ENCODE data around the gene KIAA0513.
A peak's percentile ranks its signal among the peaks of the same experiment; 100 is the strongest.

The KIAA0513 gene

DNA sequence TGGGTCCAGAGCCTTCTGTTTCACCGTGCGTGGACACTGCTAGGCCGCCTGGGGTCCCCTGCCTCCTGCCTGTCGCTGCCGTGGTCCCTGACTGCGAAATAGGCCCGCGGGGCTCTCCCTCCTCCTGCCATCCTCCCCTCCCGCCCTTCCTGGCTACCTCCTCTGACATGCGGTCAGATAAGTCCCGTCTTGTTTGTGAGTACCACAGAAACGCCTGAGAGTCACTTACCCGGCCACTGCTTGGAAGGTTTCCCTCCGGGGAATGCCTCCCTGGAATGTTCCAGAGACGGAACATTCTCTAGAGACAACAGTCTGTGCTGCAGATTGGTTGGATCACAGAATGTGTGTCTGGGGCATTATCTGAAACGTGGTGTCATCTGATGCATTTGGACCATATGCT, 61.9 kb downstream of the KIAA0513 start:
- no peak for DNase-seq (ENCODE audit: low spot score)

DNA sequence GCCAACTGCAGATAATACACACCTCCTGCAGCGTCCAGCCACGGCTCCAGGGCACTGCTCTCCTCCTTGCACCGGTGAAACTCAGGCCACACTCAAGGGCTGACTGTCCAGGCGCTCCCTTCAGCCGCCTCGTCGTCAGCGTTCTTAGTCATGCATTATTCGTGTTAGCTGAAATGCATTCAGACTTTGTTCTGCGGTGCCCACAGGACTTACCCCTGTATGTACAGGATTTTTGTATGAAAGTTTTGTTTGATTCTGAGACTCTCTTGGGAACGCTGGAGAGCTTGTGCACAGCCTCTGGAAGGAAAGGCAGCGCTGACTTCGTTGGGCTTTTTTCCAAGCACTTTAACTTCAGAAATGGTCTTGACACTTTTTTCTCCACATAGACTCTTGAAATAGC, 62.6 kb downstream of the KIAA0513 start:
- no peak for DNase-seq (ENCODE audit: low spot score)

DNA sequence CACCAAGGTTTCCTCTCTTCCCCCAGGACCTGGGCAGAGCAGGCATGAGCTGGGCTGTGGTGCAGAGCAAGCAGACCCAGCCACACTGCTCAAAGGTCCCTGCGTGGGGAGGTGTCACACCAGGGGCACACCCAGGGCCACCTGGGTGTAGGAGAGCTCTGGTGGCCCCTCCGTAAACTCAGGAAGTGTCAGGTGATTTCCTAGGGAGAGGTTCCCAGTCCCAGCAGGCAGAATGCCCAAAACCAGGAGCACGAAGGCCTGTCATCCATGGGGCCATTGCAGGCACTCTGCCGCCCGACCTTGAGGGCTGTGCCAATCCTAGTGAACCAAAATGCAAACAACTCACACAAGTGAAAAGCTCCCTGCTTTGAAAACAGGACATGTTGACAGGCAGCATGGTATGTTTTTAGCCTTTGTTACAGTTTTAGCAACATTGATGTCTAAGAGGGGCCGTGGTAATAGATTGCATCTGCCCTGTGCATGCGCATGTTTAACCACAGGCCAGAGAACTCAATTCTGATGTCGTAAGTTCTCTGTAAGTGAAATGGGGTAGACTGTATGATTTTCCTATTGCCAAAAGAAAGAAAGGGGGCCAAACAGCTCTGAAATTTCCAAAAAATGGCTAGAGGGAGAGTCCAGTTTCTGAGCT, 63.4 kb downstream of the KIAA0513 start:
- DNase-seq (ENCODE audit: low spot score) = no peak

DNA sequence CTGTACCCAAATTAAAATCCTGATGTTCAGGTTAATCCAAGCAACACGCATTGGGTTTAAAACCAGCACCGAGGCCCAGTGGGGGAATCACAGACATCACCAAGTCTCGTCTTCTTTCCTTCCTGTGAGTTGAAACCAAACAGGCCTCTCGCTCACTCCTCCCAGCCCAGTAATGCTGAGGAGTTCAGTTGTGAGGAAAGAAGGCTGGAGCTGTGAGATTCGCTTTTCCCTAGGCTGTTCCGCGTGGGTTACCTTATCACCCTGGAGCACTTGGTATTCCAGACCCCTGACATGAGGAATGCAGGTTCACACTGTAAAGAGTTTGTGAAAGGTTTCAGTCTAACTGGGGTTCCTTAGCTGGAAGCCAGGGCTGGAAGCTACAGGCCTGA, 63.9 kb downstream of the KIAA0513 start:
- no peak for DNase-seq (ENCODE audit: low spot score)

DNA sequence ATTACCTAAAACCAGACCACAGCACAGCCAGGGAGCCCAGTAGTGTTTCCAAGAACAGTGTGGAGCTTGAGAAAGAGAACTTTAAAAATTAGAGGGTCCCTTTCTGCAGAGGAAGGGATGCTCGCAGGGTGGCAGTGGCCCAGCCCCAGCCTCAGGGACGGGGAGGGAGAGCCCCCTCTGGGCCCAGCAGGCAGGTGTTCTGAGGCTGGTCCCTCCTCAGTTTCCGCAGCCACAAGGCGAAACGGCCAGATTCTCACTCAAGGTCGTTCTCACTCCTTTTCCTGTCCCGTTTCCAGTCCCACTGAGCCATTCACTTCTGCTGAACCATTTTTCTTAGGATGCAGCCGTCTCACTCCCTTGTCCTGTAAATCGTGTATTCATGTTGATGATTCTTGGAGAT, 64.7 kb downstream of the KIAA0513 start:
- no peak for DNase-seq (ENCODE audit: low spot score)

DNA sequence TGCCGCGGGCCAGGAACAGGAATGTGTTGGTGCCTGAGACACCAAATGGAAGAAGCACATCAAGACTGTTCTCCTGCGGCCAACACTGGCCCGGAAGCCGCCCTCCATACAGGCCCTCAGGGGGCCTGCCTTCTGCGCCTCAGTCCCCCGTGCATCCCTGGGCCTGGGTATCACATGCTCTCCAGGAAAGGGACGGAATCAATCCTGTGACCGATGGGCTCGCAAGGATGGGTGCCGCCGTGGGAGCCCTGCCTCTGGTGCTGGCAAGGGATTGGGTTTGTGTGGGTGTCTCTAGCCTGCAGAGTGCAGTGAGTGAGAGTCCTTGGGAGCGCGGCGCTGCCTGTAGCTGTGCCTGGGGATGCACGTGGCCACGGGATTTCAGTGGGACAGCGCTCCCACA, 65.3 kb downstream of the KIAA0513 start:
- DNase-seq (ENCODE audit: low spot score) = no peak

DNA sequence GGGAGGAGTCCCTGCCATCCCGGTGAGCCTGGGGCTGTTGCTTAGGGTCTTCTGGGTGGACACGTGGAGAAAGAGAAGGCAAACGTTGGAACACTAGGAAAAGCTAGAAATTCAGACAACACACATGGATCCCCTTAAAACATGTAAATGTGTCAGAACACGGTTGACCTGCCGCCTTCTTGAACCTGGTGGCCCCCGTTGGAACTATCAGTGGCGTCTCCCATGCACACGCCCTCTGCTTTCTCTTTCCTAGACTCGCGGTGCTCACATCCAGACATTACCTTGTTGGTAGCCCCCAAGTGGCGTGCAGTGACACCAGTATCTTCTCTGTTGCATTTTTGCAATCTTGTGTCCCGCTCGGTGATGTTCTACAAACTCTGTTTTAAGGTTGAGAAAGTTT, 66.1 kb downstream of the KIAA0513 start:
- no peak for DNase-seq (ENCODE audit: low spot score)

DNA sequence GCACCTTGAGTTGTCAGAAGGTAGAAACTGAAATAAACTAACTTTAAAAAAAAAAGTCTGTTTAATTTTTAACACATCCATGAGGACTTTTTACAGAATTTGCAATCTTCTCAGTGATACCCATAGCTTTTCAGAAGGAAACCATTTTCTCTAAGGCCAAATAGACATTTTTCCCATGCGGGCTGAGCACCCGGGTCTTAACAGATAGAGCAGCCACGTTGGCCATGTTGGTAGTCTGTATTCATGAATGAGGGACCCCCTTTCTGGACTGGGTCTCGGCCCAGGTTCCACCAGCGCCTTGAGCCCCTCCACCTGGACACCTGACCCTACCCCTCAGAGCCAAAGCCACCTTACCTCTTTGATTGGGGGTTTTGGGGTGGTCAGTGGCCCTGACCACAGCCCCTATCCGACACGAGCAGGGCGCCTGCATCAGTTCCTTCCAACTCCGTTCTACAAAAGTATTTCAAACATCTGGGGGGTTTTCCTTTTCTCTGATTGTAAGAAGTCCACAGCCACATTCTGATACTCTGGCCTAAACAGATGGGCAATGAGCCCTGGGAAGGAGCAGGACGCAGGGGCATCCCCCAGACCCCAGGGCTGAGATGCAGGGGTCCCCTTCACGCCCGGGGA, 66.7 kb downstream of the KIAA0513 start:
- no peak for DNase-seq (ENCODE audit: low spot score)

DNA sequence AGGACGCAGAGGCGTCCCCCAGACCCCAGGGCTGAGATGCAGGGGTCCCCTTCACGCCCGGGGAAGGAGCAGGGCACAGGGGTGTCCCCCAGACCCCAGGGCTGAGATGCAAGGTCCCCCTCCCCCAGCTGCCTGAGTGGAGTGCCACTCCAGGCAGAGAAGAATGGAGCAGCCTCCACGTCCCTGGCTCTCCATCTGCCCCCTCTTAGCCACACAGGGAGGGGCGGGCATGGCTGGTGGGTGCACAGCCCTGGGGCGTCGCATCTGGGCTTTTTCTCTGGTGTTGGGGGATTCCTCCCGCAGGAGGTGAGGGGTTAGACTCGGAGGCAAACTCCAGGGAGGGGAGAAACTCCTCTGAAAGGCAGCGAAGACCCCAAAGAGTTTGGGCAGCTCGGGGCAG, 67.2 kb downstream of the KIAA0513 start:
- no peak for DNase-seq (ENCODE audit: low spot score)

DNA sequence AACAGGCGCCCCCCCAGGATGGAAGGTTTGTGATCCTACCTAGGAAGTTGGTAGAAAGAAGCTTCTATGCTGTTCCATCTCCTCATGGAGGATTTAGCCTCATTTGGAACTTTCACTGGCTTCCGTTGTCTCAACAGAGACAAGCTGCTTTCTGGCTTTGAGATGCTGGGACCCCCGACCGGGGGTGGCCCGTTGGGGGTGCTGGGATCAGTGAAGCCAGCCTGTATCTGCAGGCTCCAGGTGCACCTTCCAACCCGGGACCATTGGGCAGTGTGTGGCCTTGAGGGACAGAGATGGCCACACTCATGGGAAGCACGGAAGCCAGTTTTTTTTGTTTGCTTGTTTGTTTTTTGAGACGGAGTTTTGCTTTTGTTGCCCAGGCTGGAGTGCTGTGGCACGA, 69.3 kb downstream of the KIAA0513 start:
- no peak for DNase-seq (ENCODE audit: low spot score)

DNA sequence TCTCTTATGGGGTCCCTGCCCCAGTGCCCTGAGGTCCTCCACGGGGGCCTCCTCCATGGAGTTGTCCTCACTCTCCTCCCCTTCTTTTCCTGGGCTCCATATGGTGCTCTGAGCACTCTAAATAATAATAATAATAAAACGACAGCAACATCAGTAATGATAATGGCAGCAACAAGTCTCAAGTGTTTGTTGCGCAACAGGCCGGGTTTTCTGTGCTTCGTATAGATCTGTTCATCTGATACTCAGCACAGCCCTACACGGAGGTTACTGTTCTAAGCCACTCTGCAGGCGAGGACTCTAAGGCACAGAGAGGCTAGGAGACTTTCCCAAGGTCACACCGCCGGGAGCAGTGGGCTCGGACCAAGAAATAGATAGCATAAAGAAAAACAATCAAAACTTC, 71.0 kb downstream of the KIAA0513 start:
- DNase-seq (ENCODE audit: low spot score) = no peak

DNA sequence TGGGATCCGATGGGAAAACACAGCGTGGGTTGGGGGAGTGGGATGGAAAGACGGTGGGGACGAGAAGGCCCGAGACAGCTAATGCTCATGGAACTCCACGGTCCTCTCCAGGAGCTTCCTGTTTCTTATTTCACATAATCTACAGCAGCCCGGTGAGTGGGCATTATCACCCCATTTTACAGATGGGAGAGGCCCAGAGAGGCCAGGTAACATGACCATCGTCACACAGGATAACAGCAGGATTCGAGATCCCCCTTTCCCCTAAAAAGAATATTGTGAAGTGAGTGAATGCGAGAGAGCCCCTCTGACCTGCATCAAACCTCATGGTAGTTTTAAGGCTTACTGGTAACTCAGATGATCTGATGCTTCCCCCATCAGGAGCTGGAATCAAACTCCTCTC, 72.7 kb downstream of the KIAA0513 start:
- no peak for DNase-seq (ENCODE audit: low spot score)

DNA sequence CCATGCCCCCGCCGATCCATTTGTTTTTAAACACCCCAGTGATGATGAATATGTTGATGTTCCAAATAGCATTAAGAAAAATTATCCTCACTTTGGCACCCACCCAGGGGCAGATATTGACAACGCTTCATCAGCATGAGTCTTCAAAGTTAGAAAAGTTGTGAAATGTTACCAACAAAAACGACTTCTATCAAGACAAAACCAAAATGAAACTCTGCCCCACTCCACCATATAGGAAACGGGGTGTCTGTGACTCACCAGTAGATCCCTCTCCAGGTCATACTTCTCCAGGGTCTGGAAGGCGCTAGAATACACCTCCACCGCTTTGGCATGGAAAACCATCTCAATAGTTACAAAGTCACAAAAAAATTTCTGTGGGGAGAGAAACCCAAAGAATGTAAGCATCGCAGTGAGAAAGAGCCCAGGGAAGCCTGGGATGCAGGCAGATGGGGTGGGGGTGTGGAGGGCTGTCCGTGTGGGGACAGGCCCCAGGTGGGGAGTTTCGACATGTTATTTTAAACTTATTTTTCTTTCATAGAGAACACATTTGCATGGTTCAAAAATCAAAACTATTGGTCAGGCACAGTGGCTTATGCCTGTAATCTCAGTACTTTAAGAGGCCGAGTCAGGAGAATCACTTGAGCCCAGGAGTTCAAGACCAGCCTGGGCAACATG, 74.5 kb downstream of the KIAA0513 start:
- no peak for DNase-seq (ENCODE audit: low spot score)

DNA sequence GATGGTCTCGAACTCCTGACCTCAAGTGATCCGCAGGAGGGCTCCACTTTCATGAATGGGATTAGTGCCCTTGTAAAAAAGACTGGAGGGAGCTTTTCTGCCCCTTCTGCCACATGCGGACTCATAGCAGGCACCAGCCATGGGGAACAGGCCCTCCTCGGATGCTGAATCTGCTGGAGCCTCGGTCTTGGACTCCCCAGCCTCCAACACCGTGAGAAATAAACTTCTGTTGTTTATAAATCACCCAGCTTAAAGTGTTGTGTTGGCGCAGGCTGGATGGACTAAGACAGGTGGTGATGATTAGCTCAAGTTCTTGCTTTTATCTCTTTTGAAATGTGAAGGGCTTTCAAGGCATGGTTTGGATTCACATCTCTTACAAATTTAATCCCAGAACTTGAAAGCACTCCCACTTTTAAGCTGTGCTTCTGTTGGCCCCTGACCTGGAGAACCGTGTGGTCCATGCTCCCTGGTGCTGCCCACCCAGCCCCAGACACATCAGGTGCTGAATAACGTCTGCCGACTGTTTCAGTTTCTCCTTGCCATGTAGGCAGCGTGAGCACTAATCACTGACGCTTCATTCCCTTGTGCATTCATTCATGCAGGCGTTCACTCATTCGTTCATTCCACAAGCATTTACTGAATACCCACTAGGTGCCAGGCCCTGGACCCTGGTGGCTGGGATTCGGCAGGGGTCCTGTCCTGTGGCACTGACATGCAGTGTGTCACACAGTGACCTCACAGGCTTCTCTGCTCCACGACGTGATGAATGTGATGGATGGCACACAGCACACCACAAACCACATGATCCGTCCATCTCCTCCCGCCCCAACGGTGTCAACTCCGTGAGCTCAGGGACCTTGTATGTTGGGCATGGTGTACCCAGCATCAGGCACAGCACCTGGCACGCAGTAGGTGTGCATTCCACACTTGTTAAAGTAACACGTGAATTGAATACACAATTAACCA, 75.8 kb downstream of the KIAA0513 start:
- no peak for DNase-seq (ENCODE audit: low spot score)

DNA sequence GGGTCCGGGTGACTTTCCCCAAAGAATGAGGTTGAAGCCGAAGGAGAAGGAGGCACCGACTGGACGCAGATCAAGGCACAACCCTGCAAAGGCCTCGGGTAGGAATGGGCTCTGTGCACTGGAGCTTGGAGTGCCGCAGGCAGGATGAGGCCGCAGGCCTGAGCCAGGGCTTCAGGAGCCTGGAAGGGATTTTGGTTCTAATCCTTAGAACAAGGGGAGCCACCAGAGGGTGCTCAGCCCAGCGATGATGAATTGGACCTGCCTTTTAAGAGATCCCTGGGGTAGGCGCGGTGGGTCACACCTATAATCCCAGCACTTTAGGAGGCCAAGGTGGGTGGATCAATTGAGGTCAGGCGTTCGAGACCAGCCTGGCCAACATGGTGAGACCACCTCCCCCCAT, 76.6 kb downstream of the KIAA0513 start:
- DNase-seq (ENCODE audit: low spot score) = no peak

DNA sequence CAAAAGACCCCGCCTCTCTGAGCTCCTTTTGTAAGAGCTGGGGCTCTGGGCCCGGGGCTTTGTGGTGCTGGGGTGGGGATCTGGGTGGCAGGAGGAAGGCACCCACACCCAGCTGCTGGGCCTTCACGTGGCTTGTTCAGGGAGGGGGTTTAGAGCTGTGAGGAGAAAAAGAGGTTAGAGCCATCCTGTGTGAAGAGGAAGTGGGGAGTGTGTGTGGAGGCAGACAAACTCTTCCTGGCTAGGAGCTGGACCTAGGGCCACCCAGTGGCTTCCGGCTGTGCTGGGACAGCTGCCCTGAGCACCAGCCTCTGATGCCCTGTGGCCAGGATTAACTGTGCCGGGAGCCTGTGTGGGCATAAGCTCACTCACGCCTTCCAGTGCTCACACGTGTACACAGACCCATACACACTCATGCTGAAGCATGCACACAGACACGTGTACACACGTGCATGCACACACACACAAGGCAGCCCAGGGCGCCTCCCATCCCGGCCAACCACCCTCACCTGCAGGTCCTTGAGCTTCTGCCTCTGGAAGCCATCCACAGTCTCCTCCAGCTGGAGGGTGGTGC, 77.3 kb downstream of the KIAA0513 start:
- peak; percentile 45 for DNase-seq (ENCODE audit: low spot score)

DNA sequence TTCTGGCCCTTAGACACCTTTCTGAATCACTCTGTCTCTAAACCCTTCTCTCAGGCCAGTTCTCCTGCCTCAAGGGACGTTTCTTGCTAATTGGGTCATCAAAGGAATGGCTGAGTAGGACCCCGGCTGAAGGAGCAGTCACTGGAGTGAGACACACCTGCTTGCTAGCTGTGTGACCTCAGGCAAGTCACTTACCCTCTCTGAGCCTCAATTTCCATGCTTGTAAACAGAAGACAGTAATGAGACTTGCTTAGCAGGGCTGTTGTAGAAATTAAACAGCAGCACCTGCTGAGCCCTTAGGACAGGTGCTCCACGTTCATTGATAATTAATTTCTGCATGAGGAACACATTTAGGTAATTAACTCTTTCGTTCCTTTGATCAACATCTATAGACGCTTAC, 77.9 kb downstream of the KIAA0513 start:
- DNase-seq (ENCODE audit: low spot score) = no peak

DNA sequence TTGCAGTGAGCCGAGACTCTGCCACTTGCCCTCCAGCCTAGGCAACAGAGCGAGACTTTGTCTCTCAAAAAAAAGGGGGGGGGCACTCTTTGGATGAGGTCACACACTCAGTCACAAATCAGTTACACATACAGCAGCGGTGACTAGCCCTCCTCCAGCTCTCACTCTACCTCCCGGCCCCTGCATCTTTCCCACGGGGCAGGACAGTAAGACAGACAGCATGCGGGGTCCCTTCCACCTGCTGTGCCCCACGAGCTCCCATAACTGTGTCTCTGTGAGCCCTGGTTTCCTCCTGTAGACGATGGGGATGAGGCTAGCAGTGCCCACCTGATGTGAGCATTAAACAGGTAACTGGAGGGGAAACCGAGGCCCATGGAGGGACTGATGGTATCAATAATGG, 79.5 kb downstream of the KIAA0513 start:
- DNase-seq (ENCODE audit: low spot score) = no peak

DNA sequence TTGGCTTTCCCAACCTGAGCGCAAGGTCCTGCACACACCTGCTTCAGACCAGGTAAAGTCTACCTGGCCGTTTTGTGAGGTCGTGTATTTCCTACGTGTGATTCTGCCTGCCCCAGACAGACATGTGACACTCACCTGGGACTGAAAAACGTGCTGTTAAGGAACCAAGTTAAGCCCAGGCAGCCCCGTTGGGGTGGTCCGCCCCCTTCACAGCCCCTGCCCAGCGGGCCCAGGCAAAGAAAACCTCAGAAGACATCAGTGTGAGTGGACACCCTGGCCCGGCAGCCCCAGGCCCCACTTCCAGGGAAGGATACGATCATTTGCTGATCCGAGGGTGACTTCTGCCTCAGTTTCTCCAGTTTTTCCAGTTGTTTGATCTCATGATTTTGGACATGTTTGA, 79.9 kb downstream of the KIAA0513 start:
- no peak for DNase-seq (ENCODE audit: low spot score)

DNA sequence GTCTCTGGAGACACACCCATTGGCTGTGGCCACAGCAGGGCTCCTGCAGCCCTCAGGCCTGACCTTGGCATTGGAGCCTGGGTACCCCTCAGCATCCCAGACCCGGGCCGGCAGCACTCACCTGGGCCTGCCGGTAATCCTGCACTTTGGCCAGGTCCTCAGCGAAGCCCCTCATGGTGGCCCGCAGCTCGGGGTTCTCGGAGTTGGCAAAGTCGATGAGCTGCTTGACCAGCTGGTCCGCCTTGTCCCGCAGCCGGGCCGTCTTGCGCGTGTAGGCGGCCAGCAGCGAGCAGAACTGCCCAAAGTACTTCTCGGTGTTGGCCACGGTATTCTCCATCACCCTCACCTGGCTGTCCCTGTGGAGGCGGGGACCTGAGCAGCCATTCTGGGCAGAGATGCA, 82.5 kb downstream of the KIAA0513 start:
- DNase-seq (ENCODE audit: low spot score) = no peak

DNA sequence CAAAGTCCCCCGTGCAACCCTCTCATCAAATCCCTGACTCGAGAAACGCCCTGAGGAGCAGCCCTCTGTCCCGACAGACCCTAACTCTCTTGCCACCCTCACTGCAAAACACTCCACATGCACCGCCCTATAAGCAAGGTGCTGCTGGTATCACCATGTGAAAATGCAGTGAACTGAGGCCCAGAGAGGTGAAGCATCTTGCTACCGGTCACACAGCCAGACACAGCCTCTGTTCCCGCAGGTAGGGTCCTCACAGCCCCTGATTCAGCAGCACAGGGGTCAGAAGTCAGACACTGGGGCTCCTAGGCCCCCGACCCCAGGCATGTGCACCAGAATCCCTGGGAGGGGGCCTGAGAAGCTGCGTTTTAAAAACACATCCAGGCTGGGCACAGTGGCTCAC, 83.6 kb downstream of the KIAA0513 start:
- DNase-seq (ENCODE audit: low spot score) = no peak

DNA sequence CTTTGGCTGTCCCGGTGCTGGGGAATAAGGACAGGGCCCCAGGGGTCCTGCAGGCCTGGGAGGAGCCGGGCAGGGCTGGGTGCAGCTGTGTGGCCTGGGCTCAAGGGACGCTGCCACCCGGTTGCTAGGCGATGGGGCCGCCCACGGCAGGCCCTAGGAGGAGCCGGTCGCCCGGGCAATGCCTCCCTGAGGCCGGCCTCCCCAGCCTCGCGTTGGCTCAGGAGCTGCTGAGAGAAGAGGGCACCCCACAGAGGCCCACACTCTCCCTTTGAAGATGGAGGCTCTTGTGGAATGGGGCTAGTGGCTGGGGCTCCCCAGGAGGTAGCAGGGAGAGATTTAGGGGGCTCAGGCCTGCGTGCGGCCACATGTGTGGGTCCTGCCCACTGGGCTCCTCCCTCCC, 84.8 kb downstream of the KIAA0513 start, which contains the start of gene CIBAR2:
Gene CIBAR2, minus strand, starts transcription at position 109 of the 400 bp plus-strand sequence. CDS start 120 bp downstream, outside the sequence.
- no peak for DNase-seq (ENCODE audit: low spot score)

Data from putamen (tissue), 1 donor.